IPS-NIHi11 (cell line): ENCODE data around the gene IL1A.

Experiments
- DNase-seq: peaks from one replicate; pipeline ENCODE4 v3.0.0; 2012; ENCODE audit warnings: mixed read lengths, low spot score

Gene IL1A

DNA sequence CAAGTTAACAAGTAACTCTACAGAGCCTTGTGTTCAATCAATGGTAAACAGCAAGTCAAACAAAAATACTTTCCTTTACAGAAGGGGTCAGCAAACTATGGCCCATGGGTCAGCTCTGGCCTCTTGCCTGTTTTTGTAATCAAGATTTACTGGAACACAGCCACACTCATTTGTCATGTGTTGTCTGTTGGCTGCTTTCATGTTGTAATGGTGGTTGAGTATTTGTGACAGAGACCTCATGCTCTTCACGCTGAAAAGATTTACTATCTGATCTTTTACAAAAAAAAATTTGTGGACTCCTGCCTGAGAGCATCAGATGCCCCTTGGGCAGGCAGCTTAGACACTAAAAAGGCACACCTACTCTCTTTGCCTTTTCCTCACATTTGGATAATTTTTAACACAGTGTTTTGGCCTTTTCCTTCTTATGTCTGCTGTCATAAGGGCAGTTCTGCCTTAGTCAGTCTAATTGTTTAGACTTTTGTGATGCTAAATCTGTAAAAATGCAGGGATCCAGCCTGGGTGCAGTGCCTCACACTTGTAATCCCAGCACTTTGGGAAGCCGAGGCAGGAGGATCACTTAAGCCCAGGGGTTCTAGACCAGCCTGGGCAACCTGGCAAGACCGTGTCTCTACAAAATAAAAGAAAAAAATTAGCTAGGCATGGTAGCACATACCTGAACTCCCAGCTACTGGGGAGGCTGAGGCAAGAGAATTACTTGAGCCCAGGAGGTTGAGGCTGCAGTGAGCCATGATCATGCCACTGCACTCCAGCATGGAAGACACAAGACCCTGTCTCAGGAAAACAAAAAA lies 34.0 kb upstream of the IL1A start:
- no peak for DNase-seq

DNA sequence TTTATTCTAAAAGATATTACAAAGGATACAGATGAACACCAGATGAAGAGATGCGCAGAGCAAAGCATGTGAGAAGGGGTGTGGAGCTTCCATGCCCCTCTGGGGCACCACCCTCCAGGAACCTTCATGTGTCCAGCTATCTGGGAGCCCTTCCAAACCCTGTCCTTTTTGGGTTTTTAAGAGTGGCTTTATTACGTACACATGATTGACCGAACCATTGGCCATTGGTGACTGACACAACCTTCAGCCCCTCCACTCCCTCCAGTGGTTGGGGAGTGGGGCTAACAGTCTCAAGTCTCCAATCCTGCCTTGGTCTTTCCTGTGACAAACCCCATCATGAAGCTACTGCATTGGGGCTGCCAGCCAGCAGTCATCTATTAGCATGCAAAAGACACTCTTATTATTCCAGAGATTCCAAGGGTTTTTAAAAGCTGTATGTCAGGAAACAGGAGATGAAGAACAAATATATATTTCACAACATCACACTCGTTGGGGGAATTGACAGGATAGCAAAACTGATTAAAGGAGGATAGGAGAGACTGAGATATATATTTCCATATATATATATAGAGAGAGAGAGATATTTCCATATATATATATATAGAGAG lies 32.9 kb upstream of the IL1A start:
- DNase-seq = no peak

DNA sequence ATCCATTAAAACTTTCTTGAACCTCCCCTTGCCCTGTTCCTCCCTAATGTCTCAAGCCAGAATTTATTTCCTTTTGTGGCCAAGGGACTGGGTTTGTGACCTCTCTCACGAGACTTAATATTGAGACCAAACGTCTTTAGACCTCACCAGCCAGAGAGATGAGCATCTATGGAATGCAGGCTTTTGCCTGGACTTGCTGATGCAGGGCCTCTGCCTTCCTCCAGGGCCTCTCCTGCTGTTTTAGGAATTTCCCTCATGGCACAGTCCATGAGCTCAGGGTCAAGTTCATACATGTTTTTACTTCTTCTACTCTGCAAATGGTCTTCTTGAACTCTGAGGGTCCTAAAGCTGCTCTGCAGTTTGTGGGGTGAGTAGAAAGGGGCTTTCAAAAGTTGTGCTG lies 30.0 kb upstream of the IL1A start:
- peak; percentile 75 for DNase-seq

DNA sequence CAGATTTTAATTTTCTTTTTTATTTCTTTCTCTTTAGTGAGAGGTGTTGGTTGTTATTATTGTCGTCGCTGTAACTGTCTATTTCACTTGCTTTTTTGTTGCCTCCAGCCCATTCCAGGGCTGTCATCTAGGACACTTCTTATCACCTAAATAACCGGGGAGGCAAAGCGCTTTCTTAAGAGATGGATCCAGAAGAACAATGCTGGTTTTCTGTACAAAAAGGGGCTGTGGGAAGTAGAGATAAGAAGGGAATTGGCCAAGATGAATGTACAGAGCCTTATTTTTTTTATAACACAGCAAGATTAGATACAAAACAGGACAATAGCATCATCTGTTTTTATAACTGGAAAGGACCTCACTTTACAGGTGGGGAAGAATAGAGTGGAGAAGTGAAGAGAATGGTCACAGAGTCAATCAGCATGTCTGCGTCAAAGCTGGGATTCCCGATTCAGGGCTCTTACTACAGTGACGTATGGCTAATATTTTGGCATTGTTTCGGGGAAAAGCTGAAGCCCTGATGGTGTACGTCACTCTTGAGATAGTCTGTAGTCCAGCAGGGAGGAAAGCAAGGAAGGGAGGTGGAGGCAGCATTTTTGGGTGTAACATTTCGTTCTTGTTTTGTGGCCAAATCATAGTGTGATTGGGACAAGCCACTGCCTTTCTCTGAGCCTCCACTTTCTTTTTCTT lies 29.1 kb upstream of the IL1A start:
- no peak for DNase-seq

DNA sequence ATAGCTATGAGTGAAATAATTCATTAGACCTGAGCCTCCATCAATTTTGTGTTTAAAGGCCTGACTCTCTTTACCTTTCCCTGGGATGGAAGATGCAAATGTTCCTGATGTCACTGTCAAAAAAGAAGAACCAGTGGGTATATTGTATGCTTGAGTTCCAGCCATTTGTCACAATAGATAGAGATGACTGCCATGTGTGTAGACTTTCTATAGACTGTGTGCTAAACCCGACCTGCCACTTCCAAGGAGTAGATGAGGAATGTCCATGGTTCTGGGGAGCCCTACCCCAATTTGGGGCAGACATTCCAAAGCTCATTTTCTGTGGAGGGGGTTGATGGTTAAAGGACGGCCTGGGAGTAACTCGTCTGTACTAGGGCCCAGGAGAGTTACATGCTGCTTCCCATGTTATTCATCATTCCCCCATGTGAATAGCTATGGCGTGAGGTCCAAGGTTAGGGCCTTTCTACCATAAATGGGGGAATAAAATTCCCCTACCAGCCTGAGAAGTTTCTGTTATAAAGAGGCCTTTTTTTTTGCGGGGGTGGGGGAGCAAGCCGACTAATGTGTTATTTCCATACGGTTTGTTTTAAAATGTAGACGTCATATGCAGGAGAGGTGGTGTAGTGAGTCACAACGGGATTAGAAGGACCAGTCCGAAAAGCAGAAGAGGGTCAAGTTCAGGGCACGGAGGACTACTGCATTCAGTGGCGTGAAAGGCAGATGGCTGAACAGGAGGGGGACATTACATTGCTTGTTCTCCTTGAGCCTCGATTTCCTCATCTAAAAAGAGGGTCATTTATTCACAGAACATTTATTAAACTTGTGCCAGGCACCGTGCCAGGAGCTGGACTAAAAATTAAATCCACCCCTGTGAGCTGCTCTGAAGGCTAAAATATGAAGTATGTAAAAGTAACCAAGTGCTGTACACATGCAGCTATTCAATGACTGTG lies 28.3 kb upstream of the IL1A start:
- DNase-seq = no peak

DNA sequence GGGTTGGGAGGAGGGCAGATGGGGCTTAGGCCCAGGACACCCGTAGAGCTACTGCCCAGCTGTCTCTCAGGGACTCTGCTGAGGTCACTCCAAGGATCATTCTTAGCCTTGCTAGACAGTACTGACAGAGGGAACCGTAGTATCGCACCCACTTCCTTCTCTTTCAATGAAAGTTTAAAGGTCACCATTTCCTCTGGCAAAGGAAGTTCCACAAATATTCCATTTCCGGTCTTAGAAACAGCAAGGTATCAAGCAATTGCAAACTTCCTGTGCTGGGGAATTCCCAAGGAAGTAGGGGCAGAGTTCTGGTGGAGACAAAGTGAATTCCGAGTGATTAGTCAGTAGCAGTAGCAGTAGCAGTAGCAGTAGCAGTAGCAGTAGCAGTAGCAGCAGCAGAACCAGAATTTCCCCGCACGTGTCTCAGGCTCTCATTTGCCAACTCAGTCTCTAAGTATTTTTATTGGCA lies 27.6 kb upstream of the IL1A start:
- DNase-seq = no peak

DNA sequence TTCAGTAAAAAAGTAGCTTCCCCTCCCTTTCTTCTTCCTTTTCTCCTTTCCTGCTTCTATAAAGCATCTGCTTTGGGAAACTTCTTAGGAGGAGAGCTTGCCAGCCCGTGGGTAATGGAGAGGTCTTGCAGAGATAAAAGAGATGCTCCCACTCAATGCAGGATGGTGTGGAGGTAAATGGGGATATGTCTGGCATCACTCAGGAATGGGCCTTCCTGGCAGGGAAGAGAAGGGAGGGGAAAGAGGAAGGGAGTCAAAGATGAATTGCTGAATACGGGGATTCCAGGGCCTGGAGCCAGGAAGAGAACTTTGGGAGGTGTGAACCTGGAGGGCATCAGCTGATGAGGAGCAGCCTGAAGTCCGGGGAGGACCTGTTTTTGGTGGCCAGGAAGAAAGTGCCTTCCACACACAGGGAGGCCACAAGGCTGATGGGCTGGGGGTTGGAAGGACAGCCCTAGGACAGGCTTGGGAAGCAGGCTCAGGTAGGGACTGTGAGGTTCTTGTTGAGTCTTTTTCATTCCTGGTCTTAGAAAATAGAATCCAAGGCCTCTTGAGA lies 27.1 kb upstream of the IL1A start:
- no peak for DNase-seq

DNA sequence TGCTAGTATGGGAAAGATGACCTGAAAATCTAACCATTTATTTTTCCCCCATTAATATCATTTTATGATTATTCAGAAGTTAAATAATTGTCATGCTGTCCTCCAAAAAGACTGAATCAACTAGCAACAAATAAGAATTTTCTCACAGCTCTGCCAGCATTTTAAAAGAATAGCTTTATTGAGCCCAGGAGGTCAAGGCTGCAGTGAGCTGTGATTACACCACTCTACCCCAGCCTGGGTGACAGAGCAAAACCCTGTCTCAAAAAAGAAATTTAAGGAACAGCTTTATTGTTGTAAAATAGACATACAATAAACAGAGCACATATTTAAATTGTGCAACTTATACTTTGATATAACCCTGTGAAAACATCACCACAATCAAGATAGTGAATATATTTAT lies 24.8 kb upstream of the IL1A start:
- DNase-seq = no peak

DNA sequence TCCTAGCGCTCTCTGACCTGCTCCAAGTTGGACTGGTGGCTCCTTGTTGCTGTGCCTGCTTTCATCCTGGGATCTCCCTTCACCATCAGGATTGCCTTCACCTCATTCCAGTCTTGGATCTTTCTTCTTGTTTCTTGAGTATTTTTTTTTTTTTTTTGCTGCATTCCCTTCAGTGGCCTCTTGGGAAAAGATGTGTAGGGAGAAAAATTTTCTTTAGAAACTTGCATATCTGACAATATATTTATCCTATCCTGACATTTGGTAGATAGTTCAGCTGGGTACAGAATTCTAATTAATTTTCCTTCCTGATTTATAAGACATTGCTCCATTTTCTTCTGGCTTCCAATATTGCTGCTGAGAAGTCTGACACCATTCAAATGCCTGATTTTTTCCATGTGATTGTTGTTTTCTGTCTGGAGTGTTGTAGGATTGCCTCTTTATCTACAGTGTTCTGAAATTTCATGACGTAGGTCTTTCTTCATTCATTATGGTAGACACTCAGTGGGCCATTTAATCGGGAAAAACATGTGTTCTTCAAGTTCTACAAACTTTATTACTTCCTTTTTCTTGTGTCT lies 23.0 kb upstream of the IL1A start:
- DNase-seq = no peak

DNA sequence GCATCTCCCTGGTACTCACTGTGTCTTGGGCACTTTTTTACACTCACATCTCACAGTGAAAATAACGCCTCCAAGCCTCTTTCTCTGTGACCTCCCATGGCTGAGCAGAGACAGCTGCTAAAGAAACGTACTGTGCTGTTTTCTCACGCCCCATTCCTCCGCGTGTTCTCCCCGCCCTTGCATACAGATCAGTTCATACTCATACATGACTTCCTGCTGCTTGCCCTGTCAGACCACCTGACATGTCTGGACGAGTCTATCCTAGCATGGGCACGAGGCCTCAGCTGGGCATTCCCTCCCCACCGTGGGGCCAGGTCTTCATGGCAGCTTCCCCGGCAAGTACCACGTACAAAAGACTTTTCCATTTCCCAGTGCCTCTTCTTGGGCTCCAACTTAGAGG lies 21.2 kb upstream of the IL1A start:
- DNase-seq = no peak

DNA sequence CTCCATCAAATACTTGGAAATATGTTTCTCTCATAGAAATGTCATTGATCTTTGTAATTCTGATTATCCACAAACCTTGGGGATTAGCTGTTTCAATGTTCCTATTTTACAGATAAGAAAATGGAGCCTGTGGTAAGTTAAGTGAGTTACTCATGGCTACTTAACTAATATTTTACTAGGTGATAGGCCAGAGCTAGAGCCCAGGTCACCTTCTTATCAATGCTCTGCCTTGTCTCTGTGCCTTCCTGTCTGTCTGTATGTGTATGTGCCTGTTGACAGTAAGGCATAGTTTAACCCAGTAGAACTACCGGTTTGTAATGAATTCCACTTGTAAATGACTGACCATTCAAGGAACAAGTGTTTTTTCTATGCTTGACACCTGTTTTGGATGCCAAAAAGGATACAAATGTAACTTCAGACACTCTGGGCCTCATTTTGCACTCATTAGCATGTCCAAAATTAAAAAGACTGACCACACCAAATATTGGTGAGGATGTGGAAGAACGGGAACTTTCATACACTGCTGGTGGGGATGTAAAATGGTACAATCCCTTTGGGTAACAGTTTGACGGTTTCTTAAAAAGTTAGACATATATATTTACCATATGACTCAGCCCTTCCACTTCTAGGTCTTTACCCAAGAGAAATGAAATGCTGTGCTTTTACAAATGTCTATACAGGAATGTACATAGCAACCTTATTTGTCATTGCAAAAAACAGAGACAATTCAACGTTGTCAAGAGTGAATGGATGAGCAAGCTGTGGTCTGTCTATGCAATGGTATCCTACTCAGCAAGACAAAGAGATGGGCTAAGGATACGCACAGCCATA lies 19.6 kb upstream of the IL1A start:
- no peak for DNase-seq

DNA sequence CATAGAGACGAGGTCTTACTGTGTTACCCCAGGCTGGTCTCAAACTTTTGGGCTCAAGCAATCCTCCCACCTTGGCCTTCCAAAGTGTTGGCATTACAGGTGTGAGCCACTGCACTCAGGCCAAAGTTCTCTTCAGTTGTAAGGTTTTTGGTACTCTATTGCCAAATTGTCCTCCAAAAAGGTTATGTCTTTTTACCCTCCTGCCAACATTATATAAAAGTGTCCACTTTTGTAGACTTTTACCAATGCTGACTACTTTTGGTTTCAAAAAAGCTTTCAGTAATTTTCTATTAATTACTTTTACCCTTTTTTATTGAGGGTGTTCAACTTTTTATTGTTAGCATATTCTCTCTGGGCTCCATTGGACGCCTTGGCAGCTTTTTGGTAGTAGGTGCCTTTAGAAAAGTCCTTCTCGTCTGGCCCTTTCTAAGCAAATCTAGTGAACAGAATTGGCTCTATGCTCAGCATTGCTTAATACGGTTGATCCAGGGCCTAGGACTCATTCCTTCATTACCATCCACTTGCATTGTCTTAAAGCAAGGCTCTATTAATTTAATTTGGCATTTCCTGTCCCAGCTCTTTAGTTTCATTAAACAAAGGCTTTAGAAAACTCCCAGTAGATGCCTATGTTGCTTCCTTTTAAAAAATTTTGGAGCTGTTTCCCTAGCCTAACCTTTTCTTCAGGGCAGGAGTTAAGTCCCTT lies 16.7 kb upstream of the IL1A start:
- no peak for DNase-seq

DNA sequence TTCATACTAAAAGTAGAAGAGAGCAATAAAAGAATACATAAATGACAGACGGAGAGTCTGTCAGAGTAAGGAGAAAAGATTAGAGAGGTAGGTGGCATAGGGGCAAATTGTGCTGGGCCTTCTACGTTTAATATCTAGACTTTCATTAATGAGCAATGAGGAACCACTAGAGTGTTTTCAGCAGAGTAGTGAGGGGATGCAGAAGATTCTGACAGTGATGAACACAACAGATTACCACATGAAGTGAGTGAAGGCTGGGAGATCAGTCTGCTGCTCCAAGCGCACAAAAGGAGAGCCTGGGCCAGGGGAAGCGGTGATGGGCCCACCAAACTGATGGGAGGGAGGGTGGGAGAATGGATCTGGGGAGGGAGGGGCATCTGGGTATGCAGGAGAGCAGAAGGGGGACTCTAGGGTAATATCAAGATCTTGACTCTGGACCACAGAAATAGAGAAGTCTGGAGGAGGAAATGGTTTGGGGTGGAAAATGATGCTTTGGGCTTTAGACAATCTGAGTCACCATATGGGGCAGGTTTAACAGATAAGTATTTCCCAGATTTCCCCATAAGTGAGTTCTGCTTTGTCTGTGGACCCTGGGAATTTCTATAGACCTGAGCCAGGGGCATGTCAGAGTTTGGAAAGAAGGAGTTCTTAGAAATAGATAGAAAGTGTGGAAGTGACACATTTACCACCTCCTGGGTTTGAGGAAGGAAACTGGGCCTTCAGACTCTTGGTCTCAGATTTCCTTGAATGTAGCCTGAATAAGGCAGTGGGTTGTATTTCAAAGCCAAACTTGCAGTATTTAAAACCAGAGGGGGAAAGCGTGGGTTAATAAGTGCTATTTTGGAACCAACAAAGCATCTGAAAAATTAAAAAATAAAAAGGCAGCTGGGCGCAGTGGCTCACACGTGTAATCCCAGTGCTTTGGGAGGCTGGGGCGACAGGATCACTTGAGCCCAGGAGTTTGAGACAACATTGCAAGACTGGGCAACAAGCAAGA lies 15.0 kb upstream of the IL1A start:
- no peak for DNase-seq

DNA sequence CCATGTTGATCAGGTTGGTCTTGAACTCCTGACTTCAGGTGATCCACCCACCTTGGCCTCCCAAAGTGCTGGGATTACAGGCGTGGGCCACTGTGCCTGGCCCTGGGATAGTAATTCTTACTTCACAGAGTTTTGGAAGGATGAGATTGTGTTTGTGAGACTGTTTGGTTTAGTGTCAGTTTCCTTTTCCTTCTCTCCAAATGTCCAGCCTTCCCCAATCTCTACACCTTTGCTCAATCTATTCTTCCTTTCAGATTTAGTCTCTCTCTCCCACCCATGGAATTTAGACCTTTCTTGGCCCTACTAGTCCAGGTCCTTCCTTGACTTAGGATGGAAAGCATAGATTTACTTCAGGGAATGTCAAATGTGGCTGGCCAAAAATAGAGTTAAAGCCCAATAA lies 12.2 kb upstream of the IL1A start:
- DNase-seq = no peak

DNA sequence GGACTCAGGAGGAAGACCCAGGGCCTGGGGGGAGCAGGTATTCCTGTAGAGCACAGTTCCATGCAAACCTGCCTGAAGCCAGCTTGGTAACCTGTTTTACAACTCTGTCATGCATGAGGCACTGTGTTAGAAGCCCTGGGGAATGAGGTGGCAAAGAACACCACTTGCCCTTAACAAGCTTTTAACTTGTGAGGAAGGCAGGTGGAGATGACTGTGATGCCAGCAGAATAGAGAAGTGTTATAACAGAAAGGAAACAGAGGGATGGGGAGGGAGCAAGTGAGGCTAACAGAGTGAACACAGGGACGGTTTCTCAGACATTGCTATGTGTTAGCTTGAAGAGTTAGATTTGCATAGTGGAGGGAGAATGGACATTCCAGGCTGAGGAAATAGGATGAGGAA lies 11.5 kb upstream of the IL1A start:
- DNase-seq = peak; percentile 32

DNA sequence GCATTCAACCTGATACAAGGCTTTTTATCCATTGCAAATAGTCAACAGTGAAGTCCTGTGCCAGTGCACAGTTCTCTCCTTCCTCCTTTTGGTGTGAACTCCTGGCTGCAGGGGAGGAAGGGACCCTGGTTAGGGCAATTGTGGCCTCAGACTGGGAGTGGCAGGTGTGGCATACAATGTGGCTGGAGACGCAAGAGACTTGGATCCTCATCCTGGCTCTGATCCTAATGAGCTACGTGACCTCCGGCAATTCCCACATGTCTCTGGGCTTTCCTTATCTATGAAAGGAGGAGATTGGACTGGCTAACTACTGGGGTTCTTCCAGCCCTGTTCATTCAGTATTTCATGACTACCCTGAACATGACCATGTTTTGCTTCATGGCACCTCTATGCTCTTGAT lies 10.5 kb upstream of the IL1A start:
- DNase-seq = no peak

DNA sequence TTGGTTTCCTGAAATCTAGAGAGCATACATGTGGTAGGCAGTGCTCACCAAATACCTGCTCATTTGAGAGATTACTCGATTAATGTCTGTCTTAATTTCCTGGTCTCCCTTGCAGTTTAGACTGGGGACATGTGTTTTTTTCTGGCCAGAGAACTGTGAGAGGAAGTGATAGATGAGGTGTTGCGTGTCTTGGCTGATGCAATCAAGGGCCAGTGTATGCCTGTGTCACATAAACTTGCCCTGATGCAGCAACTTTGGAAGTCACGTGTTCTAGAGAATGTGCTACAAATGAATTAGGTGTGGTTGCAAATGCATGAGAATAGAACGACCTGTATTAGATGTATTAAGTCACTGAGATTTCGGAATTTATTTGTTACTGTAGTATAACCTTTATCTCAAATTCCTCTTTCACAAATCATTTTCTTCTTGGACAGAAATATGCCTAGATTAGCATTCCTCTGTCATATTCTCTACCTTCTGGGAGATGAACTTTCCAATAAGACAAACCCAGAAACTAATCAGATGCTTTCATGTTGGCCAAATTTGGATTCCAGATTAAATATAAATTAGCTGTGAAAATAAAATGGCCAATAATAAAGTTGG lies 9.9 kb upstream of the IL1A start:
- no peak for DNase-seq

DNA sequence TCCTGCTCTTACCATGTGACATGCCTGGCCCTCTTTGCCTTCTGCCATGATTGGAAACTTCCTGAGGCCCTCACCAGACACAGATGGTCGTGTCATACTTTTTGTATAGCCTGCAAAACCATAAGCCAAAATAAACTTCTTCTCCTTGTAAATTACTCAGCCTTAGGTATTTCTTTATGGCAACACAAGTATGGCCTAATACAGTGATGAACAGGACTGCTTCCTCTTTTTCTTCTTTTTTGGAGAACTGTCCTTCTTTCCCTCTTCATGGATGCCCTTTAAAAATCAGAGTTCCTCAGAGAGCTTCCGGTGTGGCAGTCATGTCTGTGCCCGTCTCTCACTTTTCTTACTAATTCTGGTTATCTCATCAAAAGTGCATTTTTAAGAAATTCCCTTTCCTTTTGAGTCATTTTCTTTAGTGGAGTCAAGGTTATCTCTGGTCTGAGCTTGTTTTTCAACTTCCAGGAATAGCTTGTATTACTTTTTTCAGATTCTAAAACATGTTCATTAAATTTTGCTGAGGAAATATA lies 9.2 kb upstream of the IL1A start:
- DNase-seq = no peak
